GM19193 (cell line): Measurements from ENCODE around the gene GPR183.

Experiments used
- POLR2A ChIP-seq: IDR thresholded peaks from 4 replicates; pipeline ENCODE4 v1.6.1; 2011; ENCODE audit not compliant: insufficient read depth, insufficient read length; ENCODE audit errors: extremely low read depth

The GPR183 gene

DNA sequence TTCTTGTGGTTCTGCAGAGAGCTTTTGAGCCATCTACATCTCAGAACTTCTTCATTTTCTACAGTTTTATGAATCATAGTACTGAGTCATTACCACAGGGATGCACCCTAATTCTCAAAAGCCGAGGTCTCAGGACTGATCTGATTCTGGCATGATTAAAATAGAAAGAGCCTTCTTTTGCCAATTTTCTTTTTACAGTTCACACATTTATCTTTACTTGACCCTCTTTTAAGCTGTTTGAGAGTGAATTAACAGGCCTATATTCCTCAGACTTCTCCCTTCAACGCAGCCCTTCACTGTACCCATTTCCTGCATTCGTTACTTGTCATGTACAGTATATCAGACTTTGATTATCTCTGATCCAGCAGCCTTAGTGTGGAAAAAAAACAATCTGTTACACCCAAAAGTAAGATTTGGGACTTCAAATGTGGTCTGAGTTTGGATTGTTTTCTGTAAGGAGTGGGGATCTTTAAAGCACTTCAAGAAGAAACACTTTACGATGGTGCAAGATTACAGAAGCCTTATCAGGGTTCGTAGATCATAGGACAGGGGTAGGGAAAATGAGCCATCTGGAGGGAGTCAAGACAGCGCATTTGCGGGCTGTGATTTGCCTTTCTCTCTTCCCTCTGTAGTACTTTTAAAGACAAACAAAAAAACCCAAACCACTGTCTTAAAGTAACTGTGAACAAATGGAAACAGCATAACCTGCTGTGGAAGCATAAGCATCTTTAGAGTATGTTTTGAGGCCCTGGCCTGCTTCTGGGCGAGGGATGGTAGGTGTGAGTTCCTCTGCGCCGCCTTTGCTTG, 15.3 kb upstream of the GPR183 start:
- no peak for TF ChIP-seq POLR2A

DNA sequence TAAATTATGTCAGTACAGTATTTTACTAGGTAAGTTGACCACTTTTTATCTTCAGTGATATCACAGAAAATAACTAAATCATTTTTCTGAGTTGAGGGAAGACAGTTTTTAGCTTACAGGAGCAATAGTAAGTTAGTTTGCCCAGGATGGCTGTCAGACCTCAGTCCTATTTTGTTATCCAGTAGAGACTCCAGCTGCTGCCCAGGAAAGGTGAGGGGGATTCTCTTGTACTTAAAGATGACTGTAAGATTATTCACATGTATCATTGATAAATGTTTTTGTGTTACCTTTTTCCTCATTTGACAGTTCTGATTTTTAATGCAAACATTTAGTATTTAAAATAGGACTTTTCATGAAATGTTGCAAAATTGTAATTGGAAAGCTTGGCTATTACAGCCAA, 14.5 kb upstream of the GPR183 start:
- TF ChIP-seq POLR2A: no peak

DNA sequence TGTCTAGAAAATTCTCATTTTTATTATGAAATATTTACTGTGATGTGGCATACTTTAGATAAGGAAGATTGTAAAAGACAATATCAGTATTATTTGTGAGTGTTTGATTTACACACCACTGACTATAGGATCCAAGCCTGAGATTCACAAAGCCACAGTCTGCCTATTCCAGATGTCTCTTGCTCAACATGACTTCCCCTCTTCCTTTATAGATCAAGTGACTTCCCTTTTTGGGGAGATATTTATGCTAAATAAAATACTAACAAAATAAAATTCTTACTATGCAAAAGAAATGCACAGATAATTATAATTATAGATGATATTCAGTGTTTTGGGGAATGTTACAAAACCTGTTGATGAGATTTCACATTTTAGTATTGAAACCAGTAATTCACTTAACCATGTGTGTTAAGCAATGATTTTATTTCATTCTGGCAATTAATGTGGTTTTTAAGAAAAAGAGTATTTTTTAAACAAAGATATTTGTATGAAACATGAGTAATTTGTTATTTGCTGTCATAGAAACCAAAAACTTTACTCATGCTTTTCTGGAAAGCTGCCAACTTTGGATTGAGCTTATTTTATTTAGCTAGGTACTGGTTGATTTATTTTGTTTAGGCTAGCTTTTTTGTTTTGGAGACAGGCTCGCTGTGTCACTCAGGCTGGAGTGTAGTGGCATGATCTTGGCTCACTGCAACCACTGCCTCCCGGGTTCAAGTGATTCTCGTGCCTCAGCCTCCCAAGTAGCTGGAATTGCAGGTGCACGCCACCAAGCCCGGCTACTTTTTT, 13.7 kb upstream of the GPR183 start:
- no peak for TF ChIP-seq POLR2A

DNA sequence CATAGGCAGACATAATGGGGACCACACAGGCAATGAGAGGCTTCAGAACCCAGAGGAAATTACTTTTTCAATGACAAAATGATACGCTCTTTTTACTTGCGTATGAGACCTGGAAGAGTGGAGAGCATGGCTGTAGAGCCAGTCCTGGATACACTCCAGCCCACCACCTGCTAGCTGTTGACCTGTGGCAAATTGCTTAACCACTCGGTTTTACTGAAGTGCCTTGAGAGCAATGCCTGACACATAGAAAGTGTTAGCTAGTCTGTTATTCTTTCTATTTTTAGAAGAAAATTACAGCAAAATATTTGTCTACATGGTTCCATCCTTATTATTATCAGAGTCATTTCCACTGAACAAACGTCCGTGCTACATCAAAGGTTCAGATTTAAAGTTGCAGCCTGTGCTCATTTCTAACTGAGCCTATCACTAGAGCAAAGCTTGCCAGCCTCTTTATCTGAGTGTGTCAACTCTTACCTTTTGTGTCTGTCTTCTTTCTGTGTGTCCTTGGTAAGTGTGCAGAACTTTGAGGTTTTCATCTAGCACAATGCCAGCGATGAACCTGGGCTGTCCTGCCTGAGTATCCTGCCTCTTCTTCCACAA, 9.6 kb upstream of the GPR183 start:
- no peak for TF ChIP-seq POLR2A

DNA sequence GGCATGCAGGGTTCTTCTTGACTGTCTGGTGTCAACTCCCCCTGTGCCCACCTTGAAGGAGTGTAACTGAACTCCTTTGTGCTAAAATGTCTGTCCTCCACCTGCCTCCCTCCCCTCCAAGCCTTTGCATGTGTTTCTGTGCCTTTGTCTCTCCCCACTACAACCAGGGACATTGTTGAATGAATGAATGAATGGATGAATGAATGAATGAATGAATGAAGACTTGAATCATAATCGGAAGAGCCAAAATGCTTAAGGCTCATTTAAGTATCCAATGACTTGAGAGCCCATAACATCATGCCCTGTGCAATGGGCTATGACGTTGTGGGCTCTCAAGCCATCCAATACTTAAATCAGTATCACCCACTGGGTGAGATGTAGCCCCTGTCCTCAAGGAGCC, 9.0 kb upstream of the GPR183 start:
- TF ChIP-seq POLR2A: no peak

DNA sequence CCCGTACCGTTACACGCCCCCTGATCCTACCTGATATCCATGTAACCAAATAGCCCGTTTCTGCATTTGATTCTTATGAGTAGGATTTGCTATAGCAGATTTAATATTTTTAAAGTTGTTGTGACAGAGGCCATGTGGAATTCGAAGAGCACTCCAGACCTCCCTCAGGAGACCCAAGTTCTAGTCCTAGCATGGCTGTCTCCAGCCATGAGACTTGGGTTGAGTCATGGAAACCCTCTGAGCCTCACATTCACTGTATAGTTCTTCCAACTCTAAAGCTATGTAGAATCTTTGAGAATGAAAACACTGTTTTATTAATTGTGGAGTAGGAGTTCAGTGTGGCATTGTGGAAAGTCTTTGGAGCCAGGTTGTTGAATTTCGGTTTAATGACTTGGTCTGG, 8.0 kb upstream of the GPR183 start:
- no peak for TF ChIP-seq POLR2A

DNA sequence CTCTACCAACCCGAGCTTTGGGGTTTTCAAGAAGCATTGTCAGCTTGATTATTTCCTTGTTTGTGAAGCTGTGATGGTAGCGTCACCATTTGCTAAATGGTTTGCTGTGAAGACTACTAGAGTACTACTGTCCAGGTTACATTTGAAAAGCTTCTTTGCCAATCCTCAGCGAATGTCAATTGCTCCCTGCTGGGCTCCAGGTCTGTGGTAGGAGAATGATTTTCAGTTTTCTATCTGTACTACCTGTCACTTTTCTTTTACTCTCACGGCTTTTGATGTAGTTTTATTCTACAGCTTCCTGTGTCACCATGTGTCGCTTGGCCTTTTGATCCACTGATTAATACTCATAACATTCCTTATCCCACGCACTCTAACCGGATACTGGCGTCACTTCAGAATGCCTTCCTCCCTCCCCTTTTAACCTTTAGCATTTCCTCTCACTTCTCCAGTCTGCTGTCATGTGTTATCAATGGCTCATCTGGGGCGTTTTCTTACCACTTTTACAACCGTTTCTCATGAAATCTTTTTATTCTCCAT, 7.5 kb upstream of the GPR183 start:
- no peak for TF ChIP-seq POLR2A

DNA sequence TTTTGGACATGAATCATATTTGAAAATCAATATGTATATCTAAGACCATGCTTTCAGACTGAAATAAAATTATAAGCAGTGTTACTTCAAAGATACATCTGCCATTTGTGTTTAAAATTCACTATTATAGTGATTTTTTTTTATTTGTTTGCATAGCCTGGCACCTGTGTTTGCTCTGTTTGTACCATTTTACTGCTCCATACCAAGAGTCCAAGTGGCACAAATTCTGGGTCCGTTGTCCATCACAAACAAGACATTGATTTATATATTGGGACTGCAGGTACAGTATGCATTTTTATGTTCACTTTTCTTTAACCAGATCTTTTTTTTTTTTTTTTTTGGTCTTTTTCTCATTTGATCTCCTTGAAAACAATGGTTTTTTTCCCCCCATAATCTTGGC, 6.7 kb upstream of the GPR183 start:
- no peak for TF ChIP-seq POLR2A

DNA sequence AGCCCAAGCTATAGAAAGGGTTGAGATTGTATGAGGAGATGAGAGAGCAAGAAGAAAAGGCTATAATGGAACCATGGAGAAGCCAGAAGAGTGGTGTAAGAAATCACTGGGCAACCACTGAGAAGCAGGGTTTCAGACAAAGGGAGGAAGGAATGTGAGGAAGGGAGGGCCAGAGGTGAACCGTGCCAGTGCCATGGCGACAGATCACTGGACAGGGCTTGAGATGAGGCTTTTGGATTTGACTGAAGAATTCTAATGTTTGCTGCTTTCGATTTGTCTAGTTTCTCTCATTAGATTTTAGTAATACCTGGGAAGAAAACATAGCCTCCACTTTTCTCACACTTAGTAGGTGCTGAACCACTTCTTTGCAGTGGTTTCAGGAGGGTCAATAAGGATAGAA, 6.3 kb upstream of the GPR183 start:
- no peak for TF ChIP-seq POLR2A

DNA sequence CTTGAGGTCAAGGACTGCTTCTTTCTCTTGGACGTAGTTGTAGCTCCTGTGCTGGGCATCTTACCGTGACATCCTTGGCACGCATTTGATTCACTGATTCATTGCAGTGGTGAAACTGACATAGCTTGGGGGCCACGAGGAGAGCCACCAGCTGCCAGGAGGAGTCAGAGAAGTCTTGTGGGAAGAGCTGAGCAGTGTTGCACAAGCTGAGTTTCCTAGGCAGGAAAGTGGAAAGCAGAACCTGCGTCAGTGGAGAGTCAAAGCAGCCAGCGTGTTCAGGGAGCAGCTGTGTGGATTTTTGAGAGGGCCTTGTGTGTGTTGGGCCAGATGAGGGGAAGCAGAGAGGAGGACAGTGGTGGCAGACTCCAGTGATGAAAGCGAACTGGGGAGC, 5.3 kb upstream of the GPR183 start:
- no peak for TF ChIP-seq POLR2A

DNA sequence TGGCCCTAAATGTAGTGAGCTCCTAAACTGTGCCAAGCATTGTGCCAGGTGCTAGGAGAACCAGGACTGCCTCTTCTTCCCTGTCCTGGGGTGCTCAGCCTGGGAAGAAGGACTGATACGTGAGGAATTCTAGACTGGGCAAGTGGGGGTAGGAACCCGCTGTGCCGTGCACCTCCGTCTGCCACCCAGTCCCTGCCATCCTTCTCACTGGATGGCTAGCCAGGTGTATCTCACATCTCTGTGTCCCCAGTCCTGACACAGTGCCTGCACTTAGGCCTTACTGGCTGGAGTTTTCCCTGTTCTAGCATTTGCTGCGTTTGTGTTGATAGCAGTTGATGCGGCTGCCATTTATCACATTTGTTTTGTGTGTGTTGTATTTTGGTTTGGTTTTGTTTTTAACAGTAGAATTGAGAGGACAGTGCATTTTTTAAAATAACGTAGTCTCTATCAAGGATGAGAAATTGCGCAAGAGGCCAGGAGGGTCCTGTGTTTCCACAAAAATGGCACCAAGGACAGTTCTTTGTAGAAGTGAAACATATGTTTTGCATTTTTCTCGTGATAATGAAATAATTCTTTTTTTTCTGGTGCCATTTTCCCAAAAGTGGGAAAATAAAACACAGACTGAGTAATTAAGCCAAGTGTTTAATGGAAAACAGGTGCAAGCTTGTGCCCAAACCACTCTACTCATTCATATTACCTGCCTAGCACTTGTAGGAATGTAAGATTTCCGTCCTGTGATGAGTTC, 4.7 kb upstream of the GPR183 start:
- TF ChIP-seq POLR2A: no peak

DNA sequence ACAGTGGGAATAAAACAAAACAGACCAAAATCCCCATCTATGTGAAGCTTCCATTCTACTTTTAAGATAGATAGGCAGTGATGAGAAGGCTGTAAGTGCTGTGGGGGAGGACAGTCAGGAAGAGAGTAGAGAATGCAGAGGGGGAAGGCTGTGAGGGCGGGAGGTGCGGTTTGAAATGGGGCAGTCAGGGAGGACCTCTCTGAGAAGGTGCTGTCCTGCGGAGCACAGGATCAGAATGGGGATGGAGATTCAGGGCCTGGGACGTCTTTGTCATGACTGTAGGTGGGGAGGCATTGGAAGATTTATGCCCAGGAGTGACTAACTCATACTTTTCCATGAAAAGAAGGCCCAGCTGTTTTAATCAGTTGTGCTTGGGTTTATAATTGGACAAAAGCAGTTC, 3.9 kb upstream of the GPR183 start:
- no peak for TF ChIP-seq POLR2A

DNA sequence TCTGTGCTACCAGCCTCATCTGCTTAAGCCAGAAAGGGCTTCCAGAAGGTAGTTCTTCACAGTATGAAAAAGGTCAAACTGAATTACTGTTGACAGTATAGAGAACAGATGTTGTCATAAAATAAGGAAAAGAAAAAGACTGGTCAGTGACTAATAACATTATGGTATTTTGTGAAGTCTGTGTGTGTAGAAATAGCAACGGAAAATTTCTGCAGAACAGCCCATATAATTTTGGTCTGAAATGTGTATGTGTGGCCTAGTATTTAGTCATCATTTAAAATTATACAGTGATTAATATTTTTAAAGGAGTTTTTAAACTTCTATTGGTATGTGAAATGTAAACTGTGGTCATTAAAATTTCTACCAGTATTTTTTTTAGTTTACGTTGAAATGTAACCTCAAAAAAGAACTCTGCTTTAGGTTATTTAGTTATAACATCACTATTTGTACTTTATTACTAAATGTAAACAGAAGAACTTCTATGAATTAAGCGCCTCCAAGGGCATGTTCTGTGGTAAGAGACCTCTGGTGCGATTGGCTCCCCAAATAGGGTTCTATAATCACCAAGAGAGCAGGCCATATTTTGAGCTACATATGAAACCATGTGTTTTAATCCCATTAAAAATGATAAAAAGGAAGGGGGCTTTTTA, 3.3 kb upstream of the GPR183 start:
- no peak for TF ChIP-seq POLR2A

DNA sequence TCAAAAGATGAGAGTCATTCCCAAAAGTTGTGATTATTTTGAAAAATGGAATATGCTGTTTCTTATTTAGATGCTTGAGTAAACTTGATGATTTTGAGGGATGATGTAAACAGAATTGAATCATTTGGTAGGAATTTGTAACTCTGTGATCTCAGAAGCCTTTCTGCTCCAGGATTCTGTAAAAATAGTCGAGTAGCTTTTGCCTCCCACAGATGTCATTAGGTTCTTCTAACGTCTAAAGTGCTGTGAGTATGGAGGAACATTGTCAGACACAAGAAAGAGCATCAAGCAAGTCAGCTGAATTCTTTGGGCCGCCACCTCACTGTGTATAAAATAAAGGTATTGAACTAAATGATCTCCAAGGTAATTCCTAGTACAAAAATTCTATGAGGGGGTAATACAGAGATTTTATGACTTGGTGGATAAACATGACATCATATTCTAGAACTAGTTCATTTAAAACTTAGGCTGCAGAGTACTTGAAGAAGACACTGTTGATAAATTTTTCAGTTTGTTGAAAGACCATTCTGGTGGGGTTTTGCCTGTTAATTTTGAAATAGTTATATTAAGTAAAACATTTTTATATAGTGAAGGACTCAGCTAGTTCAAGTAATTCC, 1.4 kb upstream of the GPR183 start:
- TF ChIP-seq POLR2A: no peak

DNA sequence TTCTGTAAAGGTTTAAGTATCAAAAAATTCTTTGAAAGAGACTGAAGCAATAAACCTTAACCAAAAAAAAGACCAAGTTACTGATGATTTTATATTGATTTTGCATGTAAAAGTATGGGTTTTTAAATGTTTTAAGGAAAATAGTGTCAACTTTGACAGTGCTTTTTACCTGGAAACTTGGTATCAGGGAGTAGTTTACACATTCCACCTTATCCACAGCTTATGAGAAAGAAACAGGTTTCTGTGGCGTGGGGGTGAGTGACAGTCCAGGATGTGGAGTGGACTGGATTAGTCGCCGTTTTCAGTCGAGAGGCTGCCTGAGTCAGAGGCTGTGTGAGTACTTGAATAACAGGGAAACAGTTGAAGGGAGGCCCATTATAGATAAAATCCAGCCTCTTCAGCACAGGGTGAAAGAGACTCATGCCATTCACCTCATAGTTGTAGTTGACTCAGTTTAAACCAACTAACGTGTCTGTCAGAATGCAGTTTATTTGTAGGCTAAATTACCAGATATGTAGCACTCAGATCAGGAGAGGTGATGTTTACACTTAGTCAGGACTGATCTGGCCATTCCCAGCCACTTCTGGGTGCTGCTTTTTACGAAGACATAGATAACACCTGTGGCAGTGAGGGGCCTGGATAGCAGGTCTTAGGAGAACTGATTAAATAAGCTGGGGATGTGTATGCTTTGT, 595 bp upstream of the GPR183 start:
- no peak for TF ChIP-seq POLR2A
